Measurements from ENCODE around the gene CDNF.

Gene CDNF

DNA sequence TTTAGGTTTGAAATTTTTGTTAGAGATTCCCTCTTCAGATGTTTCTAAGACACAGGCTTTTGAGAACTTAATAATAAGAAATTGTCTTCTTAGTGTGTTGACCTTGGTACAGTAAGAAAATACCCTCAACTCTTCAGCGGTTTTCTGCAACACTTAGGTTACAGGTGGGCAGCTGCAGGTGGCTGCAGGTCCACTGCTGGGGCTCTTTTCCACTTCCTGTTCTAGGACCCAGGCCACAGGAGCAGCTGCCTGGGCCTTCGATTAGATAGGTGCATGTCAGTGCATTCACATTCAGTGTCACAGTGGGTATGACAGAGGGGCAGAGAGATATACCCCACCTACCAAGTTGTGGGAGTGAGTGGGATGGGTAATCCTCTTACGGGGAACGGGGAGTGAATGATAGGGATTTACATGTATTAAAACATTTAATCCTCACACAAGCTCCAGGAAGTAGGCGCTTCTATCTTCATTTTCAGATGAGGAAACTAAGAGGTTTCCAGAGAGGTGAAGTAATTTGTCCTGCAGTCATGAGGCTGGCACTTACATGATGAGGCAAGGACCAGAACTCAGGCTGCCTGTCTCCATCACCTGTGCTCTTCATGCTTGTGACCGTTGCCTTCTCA is 20.6 kb upstream of the CDNF start:
- Histone ChIP-seq H3K4me3 (ENCODE audit: severe bottlenecking) (no peak overlapping the region), H3K27me3 (ENCODE audit: insufficient read depth, poor library complexity, severe bottlenecking) (no peaks in the 10 kb centered on the region), H3K36me3 (ENCODE audit: low read depth) (peaks cover 68% of the 10 kb centered on the region), H3K4me1 (ENCODE audit: insufficient read depth, poor library complexity, severe bottlenecking) (no peaks in the 10 kb centered on the region), H3K9me3 (ENCODE audit: severe bottlenecking) (no peaks in the 10 kb centered on the region), H3K27ac (ENCODE audit: poor library complexity, severe bottlenecking) (no peak overlapping the region)
- DNase-seq (ENCODE audit: low spot score) (no peak), ATAC-seq (ENCODE audit: low read depth) (no peak)
- TF ChIP-seq, protein P1, sequence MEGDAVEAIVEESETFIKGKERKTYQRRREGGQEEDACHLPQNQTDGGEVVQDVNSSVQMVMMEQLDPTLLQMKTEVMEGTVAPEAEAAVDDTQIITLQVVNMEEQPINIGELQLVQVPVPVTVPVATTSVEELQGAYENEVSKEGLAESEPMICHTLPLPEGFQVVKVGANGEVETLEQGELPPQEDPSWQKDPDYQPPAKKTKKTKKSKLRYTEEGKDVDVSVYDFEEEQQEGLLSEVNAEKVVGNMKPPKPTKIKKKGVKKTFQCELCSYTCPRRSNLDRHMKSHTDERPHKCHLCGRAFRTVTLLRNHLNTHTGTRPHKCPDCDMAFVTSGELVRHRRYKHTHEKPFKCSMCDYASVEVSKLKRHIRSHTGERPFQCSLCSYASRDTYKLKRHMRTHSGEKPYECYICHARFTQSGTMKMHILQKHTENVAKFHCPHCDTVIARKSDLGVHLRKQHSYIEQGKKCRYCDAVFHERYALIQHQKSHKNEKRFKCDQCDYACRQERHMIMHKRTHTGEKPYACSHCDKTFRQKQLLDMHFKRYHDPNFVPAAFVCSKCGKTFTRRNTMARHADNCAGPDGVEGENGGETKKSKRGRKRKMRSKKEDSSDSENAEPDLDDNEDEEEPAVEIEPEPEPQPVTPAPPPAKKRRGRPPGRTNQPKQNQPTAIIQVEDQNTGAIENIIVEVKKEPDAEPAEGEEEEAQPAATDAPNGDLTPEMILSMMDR (IDR thresholded peaks at IDR 0.05; ENCODE audit: poor library complexity, severe bottlenecking), result no peak

DNA sequence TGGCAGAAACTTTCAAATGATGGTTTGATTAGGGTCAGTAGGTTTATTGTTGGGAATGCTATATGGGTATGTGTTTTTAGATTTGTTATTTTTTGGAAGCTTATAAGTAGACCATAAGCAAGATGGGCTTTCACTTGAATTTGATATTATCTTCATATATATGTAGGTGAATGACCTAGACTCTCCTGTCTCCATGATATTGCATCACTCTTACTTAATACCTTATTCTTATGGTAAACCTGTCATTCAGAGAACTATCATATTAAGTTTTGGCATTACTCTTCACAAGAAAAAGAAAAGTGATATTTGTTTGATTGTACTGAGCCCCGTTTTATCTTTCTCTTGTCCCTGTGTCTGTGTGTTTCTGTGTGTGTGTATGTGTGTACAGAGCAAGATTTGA is 17.6 kb upstream of the CDNF start:
- TF ChIP-seq, protein P1 (IDR thresholded peaks at IDR 0.05; ENCODE audit: poor library complexity, severe bottlenecking), result no peak
- peaks cover 94% of the 10 kb centered on the region for H3K36me3 ChIP-seq (ENCODE audit: low read depth)

DNA sequence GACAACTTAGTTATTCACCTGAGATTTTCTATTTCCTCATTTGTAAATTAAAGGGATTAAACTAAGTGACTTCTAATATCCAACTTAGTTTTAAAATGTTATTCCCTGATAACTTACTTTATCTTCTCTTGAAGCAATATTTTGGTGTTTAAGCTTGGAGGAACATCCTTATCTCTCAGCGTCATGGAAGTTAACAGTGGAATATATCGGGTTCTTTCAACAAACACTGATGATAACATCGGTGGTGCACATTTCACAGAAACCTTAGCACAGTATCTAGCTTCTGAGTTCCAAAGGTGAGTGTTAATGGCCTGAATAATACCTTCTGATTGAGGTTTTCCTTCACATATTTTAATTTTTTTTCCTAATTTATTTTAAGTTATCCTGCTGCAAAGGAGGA is 14.4 kb upstream of the CDNF start:
- Histone ChIP-seq H3K4me1 (ENCODE audit: insufficient read depth, poor library complexity, severe bottlenecking) (no peaks in the 10 kb centered on the region), H3K9me3 (ENCODE audit: severe bottlenecking) (no peaks in the 10 kb centered on the region), H3K27me3 (ENCODE audit: insufficient read depth, poor library complexity, severe bottlenecking) (no peaks in the 10 kb centered on the region), H3K27ac (ENCODE audit: poor library complexity, severe bottlenecking) (no peak overlapping the region), H3K36me3 (ENCODE audit: low read depth) (peaks cover 89% of the 10 kb centered on the region), H3K4me3 (ENCODE audit: severe bottlenecking) (no peak overlapping the region)
- ATAC-seq (ENCODE audit: low read depth) (no peak), DNase-seq (ENCODE audit: low spot score) (no peak)
- TF ChIP-seq, protein P1 (IDR thresholded peaks at IDR 0.05; ENCODE audit: poor library complexity, severe bottlenecking), result no peak

More for the DNA sequence above, 17.6 kb upstream of the CDNF start:
- Histone ChIP-seq H3K27ac (ENCODE audit: poor library complexity, severe bottlenecking) (no peak overlapping the region), H3K4me1 (ENCODE audit: insufficient read depth, poor library complexity, severe bottlenecking) (no peaks in the 10 kb centered on the region), H3K4me3 (ENCODE audit: severe bottlenecking) (no peak overlapping the region), H3K9me3 (ENCODE audit: severe bottlenecking) (no peaks in the 10 kb centered on the region), H3K27me3 (ENCODE audit: insufficient read depth, poor library complexity, severe bottlenecking) (no peaks in the 10 kb centered on the region)
- ATAC-seq (ENCODE audit: low read depth) (no peak), DNase-seq (ENCODE audit: low spot score) (no peak)

DNA sequence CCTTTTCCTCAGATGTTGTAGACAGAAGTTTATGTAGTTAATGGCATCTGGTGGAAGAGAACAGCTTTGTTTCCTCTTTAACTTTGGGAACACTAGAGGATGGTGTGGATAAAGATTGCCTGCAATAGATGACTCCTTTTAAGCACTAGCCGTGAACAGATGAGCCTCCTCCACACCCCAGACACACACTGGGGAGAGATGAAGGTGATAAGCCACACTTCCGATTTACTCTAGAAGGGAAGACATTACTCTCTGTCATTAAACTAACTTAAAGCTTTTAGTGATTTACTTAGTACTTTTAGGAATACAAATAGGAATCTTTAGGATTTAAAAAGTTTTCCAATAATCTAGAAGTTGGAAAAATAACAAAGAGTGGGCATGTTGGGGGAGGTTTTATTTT is 7.1 kb upstream of the CDNF start:
- Histone ChIP-seq H3K36me3 (ENCODE audit: low read depth) (peaks cover 76% of the 10 kb centered on the region), H3K27ac (ENCODE audit: poor library complexity, severe bottlenecking) (no peak overlapping the region), H3K9me3 (ENCODE audit: severe bottlenecking) (no peaks in the 10 kb centered on the region), H3K4me1 (ENCODE audit: insufficient read depth, poor library complexity, severe bottlenecking) (no peaks in the 10 kb centered on the region), H3K27me3 (ENCODE audit: insufficient read depth, poor library complexity, severe bottlenecking) (no peaks in the 10 kb centered on the region), H3K4me3 (ENCODE audit: severe bottlenecking) (no peak overlapping the region)
- no peak for DNase-seq (ENCODE audit: low spot score)
- TF ChIP-seq, protein P1 (IDR thresholded peaks at IDR 0.05; ENCODE audit: poor library complexity, severe bottlenecking), result no peak
- ATAC-seq (ENCODE audit: low read depth), result no peak

DNA sequence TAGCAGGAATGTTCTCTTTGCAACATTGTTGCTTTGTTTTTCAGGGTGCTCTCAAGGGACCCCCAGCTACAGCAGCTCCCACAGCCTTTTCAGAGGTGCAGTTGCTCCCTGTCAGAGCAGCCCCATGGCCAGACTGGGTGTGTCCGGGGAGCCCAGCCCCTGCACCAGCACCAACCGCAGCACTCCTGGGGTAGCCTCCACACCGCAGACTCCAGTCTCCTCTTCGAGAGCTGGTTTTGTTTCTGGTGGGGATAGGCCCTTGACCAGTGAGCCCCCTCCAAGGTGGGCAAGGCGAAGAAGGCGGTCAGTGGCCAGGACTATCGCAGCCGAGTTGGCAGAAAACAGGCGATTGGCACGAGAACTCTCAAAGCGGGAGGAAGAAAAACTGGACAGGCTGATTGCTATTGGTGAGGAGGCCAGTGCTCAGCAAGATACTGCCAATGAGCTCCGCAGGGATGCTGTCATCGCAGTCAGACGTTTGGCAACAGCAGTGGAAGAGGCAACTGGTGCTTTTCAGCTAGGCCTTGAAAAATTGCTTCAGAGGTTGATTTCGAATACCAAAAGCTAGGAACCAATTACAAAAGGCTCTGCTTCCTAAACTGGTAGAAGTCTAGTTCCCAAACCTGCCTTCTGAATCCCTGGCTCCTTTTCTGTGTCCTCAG is 5.6 kb upstream of the CDNF start:
- H3K4me1 ChIP-seq (ENCODE audit: insufficient read depth, poor library complexity, severe bottlenecking), result peaks cover 3% of the 10 kb centered on the region
- no peak for ATAC-seq (ENCODE audit: low read depth)
- H3K27ac ChIP-seq (ENCODE audit: poor library complexity, severe bottlenecking), result no peak overlapping the region
- no peaks in the 10 kb centered on the region for H3K9me3 ChIP-seq (ENCODE audit: severe bottlenecking)
- H3K4me3 ChIP-seq (ENCODE audit: severe bottlenecking), result no peak overlapping the region
- TF ChIP-seq, protein P1 (IDR thresholded peaks at IDR 0.05; ENCODE audit: poor library complexity, severe bottlenecking), result no peak
- no peak for DNase-seq (ENCODE audit: low spot score)
- H3K36me3 ChIP-seq (ENCODE audit: low read depth), result peaks cover 61% of the 10 kb centered on the region
- H3K27me3 ChIP-seq (ENCODE audit: insufficient read depth, poor library complexity, severe bottlenecking), result no peaks in the 10 kb centered on the region
